Fibroblast of skin of right biceps (primary cell): ENCODE data around the gene DGKB.

ENCODE experiments used
- DNase-seq: peaks from one replicate; pipeline ENCODE4 v3.0.0-alpha.2; 2013

DGKB gene

GRCh38 chr7:14438366-14438765 is 464.2 kb downstream of the DGKB start:
- DNase-seq: no peak

GRCh38 chr7:14436878-14437277 is 465.7 kb downstream of the DGKB start:
- DNase-seq: no peak

GRCh38 chr7:14432924-14433323 is 469.6 kb downstream of the DGKB start:
- DNase-seq: no peak

- DNase-seq: no peak
Measured at GRCh38 chr7:14430926-14431325, 471.6 kb downstream of the DGKB start.

GRCh38 chr7:14425559-14425958 is 477.0 kb downstream of the DGKB start:
- no peak for DNase-seq

GRCh38 chr7:14424675-14425074 is 477.9 kb downstream of the DGKB start:
- DNase-seq: no peak

- DNase-seq: no peak
Measured at GRCh38 chr7:14420768-14421167, 481.8 kb downstream of the DGKB start.

- no peak for DNase-seq
Measured at GRCh38 chr7:14419531-14419930, 483.0 kb downstream of the DGKB start.

- no peak for DNase-seq
Measured at GRCh38 chr7:14418633-14419032, 483.9 kb downstream of the DGKB start.

GRCh38 chr7:14414274-14414986 is 488.1 kb downstream of the DGKB start:
- no peak for DNase-seq

- no peak for DNase-seq
Measured at GRCh38 chr7:14407246-14408015, 495.1 kb downstream of the DGKB start.

- DNase-seq: no peak
Measured at GRCh38 chr7:14403587-14403986, 499.0 kb downstream of the DGKB start.

- DNase-seq: no peak
Measured at GRCh38 chr7:14400271-14400670, 502.3 kb downstream of the DGKB start.

GRCh38 chr7:14398526-14398925 is 504.0 kb downstream of the DGKB start:
- no peak for DNase-seq

- DNase-seq: no peak
Measured at GRCh38 chr7:14395860-14396259, 506.7 kb downstream of the DGKB start.

- DNase-seq: no peak
Measured at GRCh38 chr7:14394786-14395185, 507.8 kb downstream of the DGKB start.

- no peak for DNase-seq
Measured at GRCh38 chr7:14389595-14389994, 513.0 kb downstream of the DGKB start.

- no peak for DNase-seq
Measured at GRCh38 chr7:14389181-14389591, 513.4 kb downstream of the DGKB start.

GRCh38 chr7:14385074-14385473 is 517.5 kb downstream of the DGKB start:
- peak; percentile 20 for DNase-seq

GRCh38 chr7:14381936-14382335 is 520.6 kb downstream of the DGKB start:
- no peak for DNase-seq

GRCh38 chr7:14381306-14381705 is 521.2 kb downstream of the DGKB start:
- DNase-seq: peak; percentile 51

- DNase-seq: no peak
Measured at GRCh38 chr7:14380881-14381280, 521.7 kb downstream of the DGKB start.

GRCh38 chr7:14377646-14378266 is 524.8 kb downstream of the DGKB start:
- peak; percentile 69 for DNase-seq

GRCh38 chr7:14376711-14377110 is 525.8 kb downstream of the DGKB start:
- no peak for DNase-seq
